ENCODE data around the gene ZNF2. TPM values are rescaled to one million over a fixed set of nuclear protein-coding genes. Genes with fewer than 3 reads are reported as not detected.
A peak's percentile ranks its signal among the peaks of the same experiment; 100 is the strongest.

ZNF2 gene
- total RNA-seq, 1 donor from 2014 or later, result 11.1 TPM

GRCh38 chr2:95206096-95206495 is 40.5 kb downstream of the ZNF2 start:
- no peak for DNase-seq

- peak; percentile 88 for DNase-seq
Measured at GRCh38 chr2:95207111-95207961, 41.7 kb downstream of the ZNF2 start, which contains the start of gene ZNF892. ZNF892 (plus strand) TSS chr2:95207521; CDS start chr2:95207816, 295 bp downstream.

DNA sequence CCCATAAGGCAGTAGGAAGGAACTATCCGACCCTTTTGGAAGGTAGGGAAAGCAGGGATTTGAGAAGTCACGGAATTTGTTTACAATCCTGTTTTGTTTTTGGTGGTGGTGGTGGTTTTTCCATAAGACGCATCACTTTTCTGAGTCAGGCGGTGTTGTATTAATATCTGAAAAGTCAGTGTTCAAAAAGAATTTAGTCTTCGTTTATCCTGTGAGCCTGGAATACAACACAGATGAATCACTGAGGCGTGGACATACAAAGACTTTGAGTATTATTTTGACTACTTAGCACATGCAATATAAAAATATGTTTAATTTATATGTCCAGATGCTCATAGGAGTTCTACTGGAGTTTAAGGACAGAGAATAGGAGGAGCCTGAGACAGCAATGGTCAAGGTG is 42.5 kb downstream of the ZNF2 start:
- DNase-seq, result no peak

DNA sequence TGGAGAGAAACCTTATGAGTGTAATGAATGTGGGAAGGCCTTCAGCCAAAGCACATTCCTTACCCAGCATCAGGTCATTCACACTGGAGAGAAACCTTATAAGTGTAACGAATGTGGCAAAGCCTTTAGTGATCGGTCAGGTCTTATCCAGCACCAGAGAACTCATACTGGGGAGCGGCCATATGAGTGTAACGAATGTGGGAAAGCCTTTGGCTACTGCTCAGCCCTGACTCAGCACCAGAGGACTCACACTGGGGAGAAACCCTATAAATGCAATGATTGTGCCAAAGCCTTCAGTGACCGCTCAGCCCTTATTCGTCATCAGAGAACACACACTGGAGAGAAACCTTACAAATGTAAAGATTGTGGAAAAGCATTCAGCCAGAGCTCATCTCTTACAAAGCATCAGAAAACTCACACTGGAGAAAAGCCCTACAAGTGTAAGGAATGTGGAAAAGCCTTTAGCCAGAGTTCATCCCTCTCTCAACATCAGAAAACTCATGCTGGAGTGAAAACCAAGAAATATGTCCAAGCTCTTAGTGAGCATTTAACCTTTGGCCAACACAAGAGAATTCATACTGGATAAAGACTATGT is 49.5 kb downstream of the ZNF2 start:
- no peak for DNase-seq

DNA sequence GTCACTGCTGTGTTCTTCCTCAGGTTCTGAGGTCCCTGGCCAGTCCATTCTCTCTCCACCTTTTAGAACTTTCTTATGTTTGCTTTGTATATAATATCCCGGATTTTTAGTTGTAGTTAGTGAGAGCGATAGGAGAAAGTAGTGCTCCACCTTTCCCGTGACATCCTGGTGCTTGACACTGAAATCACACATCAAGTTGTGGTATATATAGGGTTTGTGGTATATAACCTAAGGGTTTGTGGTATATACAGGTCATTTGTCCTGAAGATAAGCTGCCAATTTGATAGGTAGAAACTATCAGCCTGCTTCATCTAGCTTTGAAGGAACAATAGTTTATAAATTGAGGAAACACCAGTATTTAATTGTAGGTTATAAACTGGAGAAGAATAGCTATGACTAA is 54.8 kb downstream of the ZNF2 start:
- no peak for DNase-seq

DNA sequence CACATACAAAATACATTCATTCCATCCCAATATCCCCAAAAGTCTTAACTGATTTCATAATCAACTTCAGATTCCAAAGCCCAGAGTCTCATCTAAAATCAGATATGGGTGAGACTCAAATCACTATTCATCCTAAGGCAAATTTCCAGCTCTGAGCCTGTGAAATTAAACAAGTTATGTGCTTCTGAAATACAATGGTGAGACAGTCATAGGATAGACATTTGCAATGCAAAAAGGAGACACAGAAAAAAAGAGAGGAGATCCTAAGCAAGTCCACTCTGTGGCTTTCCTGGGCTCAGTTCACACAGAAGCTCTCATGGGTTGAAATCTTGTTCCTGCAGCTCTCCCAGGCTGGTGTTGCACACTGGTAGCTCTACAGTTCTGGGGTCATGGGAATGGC is 60.0 kb downstream of the ZNF2 start:
- no peak for DNase-seq

- peak; percentile 37 for DNase-seq
Measured at GRCh38 chr2:95231723-95232122, 66.1 kb downstream of the ZNF2 start.

GRCh38 chr2:95232232-95232631 is 66.6 kb downstream of the ZNF2 start:
- DNase-seq, result no peak

Other genes with a start within 250 kb of the ZNF2 start
- gene MAL, start 140.1 kb upstream of the ZNF2 start, total RNA-seq, result not detected
- 49.0 TPM for gene MRPS5, start 44.0 kb upstream of the ZNF2 start, total RNA-seq
- gene ZNF514, start 6.0 kb upstream of the ZNF2 start, total RNA-seq, result 35.9 TPM
- gene ZNF892, start 41.7 kb downstream of the ZNF2 start, total RNA-seq, result 31.7 TPM
- 1.2 TPM for gene PROM2, start 108.6 kb downstream of the ZNF2 start, total RNA-seq
- 6.9 TPM for gene KCNIP3, start 131.5 kb downstream of the ZNF2 start, total RNA-seq
- 8.7 TPM for gene FAHD2A, start 236.9 kb downstream of the ZNF2 start, total RNA-seq

Measured in occipital lobe (tissue), 2 donors.